RWPE1 (cell line): ENCODE data around the gene MAN2A2.
A peak's percentile ranks its signal among the peaks of the same experiment; 100 is the strongest.

Experiments
- CTCF ChIA-PET: fragments of 350-600 bp; sonication (Branson Sonifier 250); formaldehyde crosslinking; extraction: SDS; loops from one replicate; lab custom pipeline; 2021; lab: Yijun Ruan, JAX
- POLR2A ChIA-PET: fragments of 400-600 bp; formaldehyde crosslinking; extraction: SDS; loops from one replicate; lab custom pipeline; 2020; ENCODE audit warnings: antibody characterized with exemption; ENCODE audit not compliant: low non-redundant PET; lab: Yijun Ruan, JAX
- DNase-seq: peaks from one replicate; pipeline ENCODE4 v3.0.0; 2012; ENCODE audit warnings: low spot score
- H3K27ac ChIP-seq: fragments of 450-650 bp; 2 replicates; pipeline ENCODE4 v1.5.1; 2017
- CTCF ChIP-seq: fragments of 450-650 bp; conservative IDR thresholded peaks from 2 replicates; pipeline ENCODE4 v1.5.1; 2017; ENCODE audit warnings: low read depth, mild to moderate bottlenecking

Gene MAN2A2

GRCh38 chr15:90881978-90882721, 21.0 kb upstream of the MAN2A2 start:
- TF ChIP-seq CTCF = no peak
- ChIA-PET CTCF (interaction anchor here (1.1 kb wide), 1 partner anchor 234 kb away, joined by 3 read pairs; no protein-coding TSS in a partner anchor), POLR2A (no interaction called here)
- DNase-seq = no peak
- H3K27ac ChIP-seq = peak overlapping the region; percentile 52

GRCh38 chr15:90882781-90883525, 20.1 kb upstream of the MAN2A2 start:
- POLR2A ChIA-PET = no interaction called here
- no peak for DNase-seq
- TF ChIP-seq CTCF = no peak
- H3K27ac ChIP-seq = peak overlapping the region; percentile 52
- CTCF ChIA-PET = no interaction called here

GRCh38 chr15:90883526-90883975, 19.6 kb upstream of the MAN2A2 start:
- ChIA-PET POLR2A (no interaction called here), CTCF (interaction anchor here (0.5 to 3.8 kb wide), 2 partner anchors 123 to 235 kb away, joined by 3 to 35 read pairs; no protein-coding TSS in a partner anchor)
- no peak for TF ChIP-seq CTCF
- DNase-seq = no peak
- H3K27ac ChIP-seq = peak overlapping the region; percentile 52

- TF ChIP-seq CTCF = no peak
- ChIA-PET POLR2A (no interaction called here), CTCF (interaction anchor here (0.5 to 3.8 kb wide), 2 partner anchors 124 to 236 kb away, joined by 3 to 35 read pairs; no protein-coding TSS in a partner anchor)
- peak within 1 kb of the TSS; percentile 52 for H3K27ac ChIP-seq
- DNase-seq = no peak
Observed at GRCh38 chr15:90883976-90884718, 19.0 kb upstream of the MAN2A2 start, which contains the start of gene FES. TSS of gene FES (plus strand) at chr15:90884504. CDS start at chr15:90885046, 542 bp downstream.

- DNase-seq = no peak
- no peak for TF ChIP-seq CTCF
- CTCF ChIA-PET = interaction anchor here (0.5 to 3.8 kb wide), 9 partner anchors 10 to 406 kb away, joined by 3 to 35 read pairs (median 5); partner anchors contain the start of gene MAN2A2
- peak overlapping the region; percentile 12; the same call in 1 of the 2 replicates for H3K27ac ChIP-seq
- POLR2A ChIA-PET = no interaction called here
Observed at GRCh38 chr15:90884719-90885431, 18.2 kb upstream of the MAN2A2 start.
